Sigmoid colon (tissue), 4 donors: ENCODE data around the gene DIPK1B.

Experiments
- CTCF ChIP-seq, 4 experiments: fragments of 450-650 bp in 3 of 4; fragments of 200-600 bp in 1 of 4; IDR thresholded peaks; one replicate each; pipeline ENCODE4 v1.5.1; 2016 to 2019; ENCODE audit warnings: antibody characterized with exemption in 4 of 4, mild to moderate bottlenecking in 3 of 4, moderate library complexity in 2 of 4
- POLR2AphosphoS5 ChIP-seq, 4 donors: sonication (generic); formaldehyde crosslinking; IDR thresholded peaks; one replicate each; pipeline ENCODE4 v1.6.1; 2017; ENCODE audit warnings: antibody characterized with exemption in 4 of 4

- TF ChIP-seq CTCF (IDR thresholded peaks at IDR 0.05), result no peak
- TF ChIP-seq POLR2AphosphoS5 (IDR thresholded peaks at IDR 0.05), result peak in 1 of 4 donors; percentile 34
Measured at GRCh38 chr9:136674786-136675349, 37.5 kb upstream of the DIPK1B start.
